Endodermal cell (in vitro differentiated cells): ENCODE data around the gene ODF2L. TPM values are rescaled to one million over a fixed set of nuclear protein-coding genes. Genes with fewer than 3 reads are reported as not detected.

Experiments used
- DNase-seq: peaks from one replicate; pipeline ENCODE4 v3.0.0-alpha.2; 2017
- H3K27ac ChIP-seq: 2 replicates; pipeline ENCODE4 v1.5.1; 2013; ENCODE audit warnings: mild to moderate bottlenecking, low read depth, low read length, moderate library complexity
- H3K27me3 ChIP-seq: 2 replicates; pipeline ENCODE4 v1.6.1; 2013; ENCODE audit warnings: mild to moderate bottlenecking, low read length, moderate library complexity; ENCODE audit not compliant: insufficient read depth, control insufficient read depth, poor library complexity, severe bottlenecking
- H3K36me3 ChIP-seq: 2 replicates; pipeline ENCODE4 v1.7.0; 2013; ENCODE audit warnings: mild to moderate bottlenecking, low read length, moderate library complexity; ENCODE audit not compliant: control insufficient read depth, insufficient read depth
- H3K4me1 ChIP-seq: one replicate; pipeline ENCODE4 v1.7.0; 2013; ENCODE audit warnings: low read length; ENCODE audit not compliant: control insufficient read depth, insufficient read depth
- H3K4me3 ChIP-seq: 2 replicates; pipeline ENCODE4 v1.5.1; 2013; ENCODE audit warnings: mild to moderate bottlenecking, low read length, moderate library complexity
- H3K9ac ChIP-seq: 2 replicates; pipeline ENCODE4 v1.6.1; 2013; ENCODE audit warnings: mild to moderate bottlenecking, low read length, moderate library complexity; ENCODE audit not compliant: poor library complexity, severe bottlenecking; ENCODE audit errors: extremely low read depth
- H3K9me3 ChIP-seq: 2 replicates; pipeline ENCODE4 v1.6.1; 2013; ENCODE audit warnings: mild to moderate bottlenecking, low read length, moderate library complexity; ENCODE audit not compliant: control insufficient read depth
- H3K27ac Mint-ChIP-seq: 2 replicates; pipeline ENCODE4 v1.8.0; 2020; ENCODE audit warnings: mixed read lengths
- H3K27me3 Mint-ChIP-seq: 2 replicates; pipeline ENCODE4 v1.8.0; 2021; ENCODE audit warnings: mild to moderate bottlenecking, mixed read lengths; ENCODE audit not compliant: insufficient read depth
- H3K36me3 Mint-ChIP-seq: 2 replicates; pipeline ENCODE4 v1.8.0; 2020; ENCODE audit warnings: low read depth, mixed read lengths
- H3K4me1 Mint-ChIP-seq: 2 replicates; pipeline ENCODE4 v1.8.0; 2020; ENCODE audit warnings: mixed read lengths
- H3K4me3 Mint-ChIP-seq: 2 replicates; pipeline ENCODE4 v1.8.0; 2020; ENCODE audit warnings: mild to moderate bottlenecking, moderate library complexity, mixed read lengths
- H3K9me3 Mint-ChIP-seq: 2 replicates; pipeline ENCODE4 v1.8.0; 2020; ENCODE audit warnings: mild to moderate bottlenecking, mixed read lengths
- WGBS, 2 experiments: methylation state at CpG; one replicate each; pipeline versions ENCODE4 v1.1.5 to v1.1.7; 2013; ENCODE audit warnings: missing lambda C conversion rate in 2 of 2, mixed read lengths in 1 of 2; ENCODE audit not compliant: insufficient coverage in 1 of 2, insufficient read length in 1 of 2; 5-methylcytosine and 5-hydroxymethylcytosine counted together
- total RNA-seq, 2 donors: library from RNA; stranded (reverse); fragmentation: NEBNext Ultra II Directional in 1 of 2; extraction: Animal tissue kit (Norgen Biotek cat#: 25700) in 1 of 2; gene quantifications; 2 replicates in 1 of 2; 3 replicates in 1 of 2; pipeline ENCODE4 v1.2.1, GENCODE V29; 2021
- TF ChIP-seq, protein P1 (sequence below): fragments of 200-600 bp; sonication (generic); conservative IDR thresholded peaks from 2 replicates; pipeline ENCODE4 v1.5.0; 2021; ENCODE audit warnings: antibody characterized with exemption, mild to moderate bottlenecking

The ODF2L gene
- total RNA-seq, 2 donors from 2014 or later, result 77.6 to 84.1 TPM

DNA sequence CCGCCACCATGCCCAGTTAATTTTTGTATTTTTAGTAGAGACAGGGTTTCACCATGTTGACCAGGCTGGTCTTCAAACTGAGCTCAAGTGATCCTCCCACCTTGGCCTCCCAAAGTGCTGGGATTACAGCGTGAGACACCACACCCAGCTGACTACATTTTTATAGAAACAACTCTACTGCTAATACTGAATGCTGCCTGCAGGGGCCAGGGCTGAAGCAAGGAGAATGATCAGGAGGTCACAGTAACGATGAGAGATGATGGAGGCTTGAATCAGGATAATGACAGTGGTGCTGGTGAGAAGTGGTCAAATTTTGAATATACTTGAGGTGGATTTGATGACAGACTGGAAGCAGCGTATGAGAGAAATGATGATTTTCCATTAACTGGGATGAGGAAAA is 33.3 kb downstream of the ODF2L start:
- 95 to 100% methylated on average over 3 to 4 of the region's 4 CpGs for WGBS, 2 experiments

DNA sequence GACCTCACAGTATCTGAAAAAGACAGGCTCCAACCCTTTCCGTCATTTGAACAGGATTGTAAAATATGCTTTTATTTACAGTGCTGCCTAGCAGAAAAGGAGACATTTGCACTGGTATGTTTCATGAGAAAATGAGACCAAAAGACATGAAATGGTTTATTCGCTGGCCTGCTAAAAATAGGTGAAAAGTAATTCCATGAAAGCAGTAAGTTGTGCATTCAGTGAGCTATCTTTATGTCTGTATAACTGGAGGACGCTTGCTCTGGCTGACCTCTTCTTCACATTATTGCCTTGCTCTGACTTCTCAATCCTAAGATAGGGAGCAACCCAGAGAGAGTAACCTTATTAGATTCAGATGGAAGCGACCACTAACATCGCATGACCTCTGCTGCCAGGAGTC is 38.3 kb downstream of the ODF2L start:
- no peak for DNase-seq
- TF ChIP-seq, protein P1, sequence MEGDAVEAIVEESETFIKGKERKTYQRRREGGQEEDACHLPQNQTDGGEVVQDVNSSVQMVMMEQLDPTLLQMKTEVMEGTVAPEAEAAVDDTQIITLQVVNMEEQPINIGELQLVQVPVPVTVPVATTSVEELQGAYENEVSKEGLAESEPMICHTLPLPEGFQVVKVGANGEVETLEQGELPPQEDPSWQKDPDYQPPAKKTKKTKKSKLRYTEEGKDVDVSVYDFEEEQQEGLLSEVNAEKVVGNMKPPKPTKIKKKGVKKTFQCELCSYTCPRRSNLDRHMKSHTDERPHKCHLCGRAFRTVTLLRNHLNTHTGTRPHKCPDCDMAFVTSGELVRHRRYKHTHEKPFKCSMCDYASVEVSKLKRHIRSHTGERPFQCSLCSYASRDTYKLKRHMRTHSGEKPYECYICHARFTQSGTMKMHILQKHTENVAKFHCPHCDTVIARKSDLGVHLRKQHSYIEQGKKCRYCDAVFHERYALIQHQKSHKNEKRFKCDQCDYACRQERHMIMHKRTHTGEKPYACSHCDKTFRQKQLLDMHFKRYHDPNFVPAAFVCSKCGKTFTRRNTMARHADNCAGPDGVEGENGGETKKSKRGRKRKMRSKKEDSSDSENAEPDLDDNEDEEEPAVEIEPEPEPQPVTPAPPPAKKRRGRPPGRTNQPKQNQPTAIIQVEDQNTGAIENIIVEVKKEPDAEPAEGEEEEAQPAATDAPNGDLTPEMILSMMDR, result no peak
- WGBS, 2 experiments, result 86 to 96% methylated on average over 3 to 5 of the region's 5 CpGs
- H3K27ac Mint-ChIP-seq, result no peak overlapping the region
- Histone ChIP-seq H3K36me3 (peaks cover 50% of the 10 kb centered on the region), H3K9me3 (no peaks in the 10 kb centered on the region), H3K4me3 (no peak overlapping the region), H3K4me1 (no peaks in the 10 kb centered on the region), H3K9ac (no peak overlapping the region), H3K27me3 (no peaks in the 10 kb centered on the region), H3K27ac (no peak overlapping the region)
- H3K27me3 Mint-ChIP-seq, result no peaks in the 10 kb centered on the region
- H3K4me1 Mint-ChIP-seq, result no peaks in the 10 kb centered on the region
- H3K4me3 Mint-ChIP-seq, result no peak overlapping the region
- H3K36me3 Mint-ChIP-seq, result peaks cover 37% of the 10 kb centered on the region
- H3K9me3 Mint-ChIP-seq, result no peaks in the 10 kb centered on the region

More for the DNA sequence above, 33.3 kb downstream of the ODF2L start:
- H3K36me3 Mint-ChIP-seq, result peaks cover 26% of the 10 kb centered on the region
- H3K4me1 Mint-ChIP-seq, result no peaks in the 10 kb centered on the region
- Histone ChIP-seq H3K4me1 (no peaks in the 10 kb centered on the region), H3K9me3 (no peaks in the 10 kb centered on the region), H3K4me3 (no peak overlapping the region), H3K36me3 (peaks cover 21% of the 10 kb centered on the region), H3K27ac (no peak overlapping the region), H3K9ac (no peak overlapping the region), H3K27me3 (no peaks in the 10 kb centered on the region)
- DNase-seq, result no peak
- TF ChIP-seq, protein P1, result peak; percentile 34
- H3K4me3 Mint-ChIP-seq, result no peak overlapping the region
- no peak overlapping the region for H3K27ac Mint-ChIP-seq
- no peaks in the 10 kb centered on the region for H3K9me3 Mint-ChIP-seq
- H3K27me3 Mint-ChIP-seq, result no peaks in the 10 kb centered on the region

DNA sequence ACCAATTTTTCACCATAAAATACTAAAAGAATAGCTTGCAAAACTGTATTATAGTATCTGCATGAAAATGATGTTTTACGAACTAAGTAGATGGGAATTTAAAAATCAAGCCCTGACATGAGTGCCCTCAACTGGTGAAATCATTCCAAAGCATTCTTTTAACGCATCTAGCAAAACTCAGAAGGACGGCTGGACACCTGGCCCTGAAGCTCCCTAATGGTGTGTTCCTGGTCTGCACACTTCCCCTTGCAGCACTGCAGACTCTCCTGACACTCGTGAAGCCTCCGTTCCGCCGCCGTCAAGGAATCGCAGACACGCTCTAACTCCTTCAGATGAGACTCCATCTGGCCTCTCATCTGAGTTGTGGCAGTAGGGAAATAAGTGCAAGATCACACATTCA is 39.9 kb downstream of the ODF2L start:
- no peak overlapping the region for H3K4me3 Mint-ChIP-seq
- Histone ChIP-seq H3K4me1 (no peaks in the 10 kb centered on the region), H3K27me3 (no peaks in the 10 kb centered on the region), H3K36me3 (peaks cover 64% of the 10 kb centered on the region), H3K9ac (no peak overlapping the region), H3K4me3 (no peak overlapping the region), H3K9me3 (no peaks in the 10 kb centered on the region), H3K27ac (no peak overlapping the region)
- H3K9me3 Mint-ChIP-seq, result no peaks in the 10 kb centered on the region
- TF ChIP-seq, protein P1, result peak; percentile 41
- H3K27ac Mint-ChIP-seq, result no peak overlapping the region
- peaks cover 40% of the 10 kb centered on the region for H3K36me3 Mint-ChIP-seq
- 88 to 94% methylated on average over 3 to 10 of the region's 10 CpGs for WGBS, 2 experiments
- H3K27me3 Mint-ChIP-seq, result no peaks in the 10 kb centered on the region
- no peak for DNase-seq
- no peaks in the 10 kb centered on the region for H3K4me1 Mint-ChIP-seq
